Stimulated activated CD4-positive, alpha-beta T cell treated with anti-CD3 and anti-CD28 coated beads, Interleukin-1b, Interleukin-23, amount 100 ng/mL, for 24 hours (primary cell): ENCODE measurements around the gene RPS10.
"Not testable (repeated sequence)": the region's sequence is repeated elsewhere in the genome, so short reads cannot be mapped to it uniquely, and the experiment has no call there.

Experiments
- DNase-seq, 4 experiments: peaks; one replicate each; pipeline ENCODE4 v3.0.0-alpha.2; 2020; ENCODE audit warnings: low read depth in 4 of 4, low spot score in 1 of 4

Gene RPS10

GRCh38 chr6:34451192-34451591 lies 25.3 kb upstream of the RPS10 start:
- no peak for DNase-seq

GRCh38 chr6:34447910-34448309 lies 22.0 kb upstream of the RPS10 start:
- no peak for DNase-seq

GRCh38 chr6:34447386-34447785 lies 21.5 kb upstream of the RPS10 start:
- DNase-seq = no peak

- DNase-seq = no peak
These were observed 19.5 kb upstream of the RPS10 start for GRCh38 chr6:34445313-34445860.

GRCh38 chr6:34441526-34441925 lies 15.7 kb upstream of the RPS10 start:
- DNase-seq = no peak

GRCh38 chr6:34439442-34439841 lies 13.6 kb upstream of the RPS10 start:
- DNase-seq = no peak

- DNase-seq = no peak
These were observed 12.8 kb upstream of the RPS10 start for GRCh38 chr6:34438705-34439104.

GRCh38 chr6:34437644-34437970 lies 11.7 kb upstream of the RPS10 start:
- DNase-seq = no peak

- DNase-seq = no peak
These were observed 11.2 kb upstream of the RPS10 start for GRCh38 chr6:34436803-34437643.

- no peak for DNase-seq
These were observed 10.0 kb upstream of the RPS10 start for GRCh38 chr6:34435916-34436315.

- no peak for DNase-seq
These were observed 754 bp downstream of the RPS10 start for GRCh38 chr6:34425132-34425497.

- DNase-seq = no peak
These were observed 1.4 kb downstream of the RPS10 start for GRCh38 chr6:34424200-34425131.

GRCh38 chr6:34423254-34423653 lies 2.6 kb downstream of the RPS10 start:
- DNase-seq = no peak

- DNase-seq = no peak
These were observed 7.5 kb downstream of the RPS10 start for GRCh38 chr6:34418367-34418766.

- no peak for DNase-seq
These were observed 8.9 kb downstream of the RPS10 start for GRCh38 chr6:34416877-34417371.

GRCh38 chr6:34414999-34415858 lies 10.6 kb downstream of the RPS10 start:
- DNase-seq = no peak

- no peak for DNase-seq
These were observed 13.1 kb downstream of the RPS10 start for GRCh38 chr6:34412643-34413214.

- DNase-seq = no peak
These were observed 13.9 kb downstream of the RPS10 start for GRCh38 chr6:34412016-34412415.

- DNase-seq = not testable (repeated sequence)
These were observed 18.0 kb downstream of the RPS10 start for GRCh38 chr6:34407915-34408314.

- no peak for DNase-seq
These were observed 29.4 kb downstream of the RPS10 start for GRCh38 chr6:34396518-34396917.

- DNase-seq = no peak
These were observed 31.9 kb downstream of the RPS10 start for GRCh38 chr6:34393966-34394305.
